NT2/D1 (cell line): ENCODE measurements around the gene SFI1.
"Not testable (repeated sequence)": the region's sequence is repeated elsewhere in the genome, so short reads cannot be mapped to it uniquely, and the experiment has no call there.

Source experiments
- DNase-seq: peaks from one replicate; pipeline ENCODE4 v3.0.0-alpha.2; 2011; ENCODE audit warnings: low read depth, low spot score
- H3K27me3 ChIP-seq: 2 replicates; pipeline ENCODE4 v1.6.0; 2011; ENCODE audit warnings: mild to moderate bottlenecking; ENCODE audit not compliant: insufficient read length, insufficient read depth
- H3K36me3 ChIP-seq: 2 replicates; pipeline ENCODE4 v1.6.1; 2011; ENCODE audit warnings: mild to moderate bottlenecking, low read length, mixed read lengths; ENCODE audit not compliant: insufficient read depth, insufficient read length
- H3K4me1 ChIP-seq: 2 replicates; pipeline ENCODE4 v1.5.1; 2011; ENCODE audit not compliant: insufficient read depth, insufficient read length
- H3K4me3 ChIP-seq: 2 replicates; pipeline ENCODE4 v1.5.1; 2011; ENCODE audit warnings: low read depth; ENCODE audit not compliant: insufficient read length
- H3K9ac ChIP-seq: 2 replicates; pipeline ENCODE4 v1.6.0; 2011; ENCODE audit warnings: low read depth; ENCODE audit not compliant: insufficient read length
- H3K9me3 ChIP-seq: 2 replicates; pipeline ENCODE4 v1.5.1; 2011; ENCODE audit warnings: mild to moderate bottlenecking, low read length; ENCODE audit not compliant: insufficient read depth
- SUZ12 ChIP-seq: IDR thresholded peaks from 2 replicates; pipeline ENCODE4 v1.6.1; 2011; ENCODE audit not compliant: insufficient read length, insufficient read depth; ENCODE audit errors: extremely low read depth
- YY1 ChIP-seq: IDR thresholded peaks from 2 replicates; pipeline ENCODE4 v1.6.1; 2011; ENCODE audit not compliant: insufficient read length, insufficient read depth
- ZNF274 ChIP-seq: IDR thresholded peaks from 2 replicates; pipeline ENCODE4 v1.6.1; 2011; ENCODE audit warnings: mild to moderate bottlenecking, low read depth, low read length

Gene SFI1

DNA sequence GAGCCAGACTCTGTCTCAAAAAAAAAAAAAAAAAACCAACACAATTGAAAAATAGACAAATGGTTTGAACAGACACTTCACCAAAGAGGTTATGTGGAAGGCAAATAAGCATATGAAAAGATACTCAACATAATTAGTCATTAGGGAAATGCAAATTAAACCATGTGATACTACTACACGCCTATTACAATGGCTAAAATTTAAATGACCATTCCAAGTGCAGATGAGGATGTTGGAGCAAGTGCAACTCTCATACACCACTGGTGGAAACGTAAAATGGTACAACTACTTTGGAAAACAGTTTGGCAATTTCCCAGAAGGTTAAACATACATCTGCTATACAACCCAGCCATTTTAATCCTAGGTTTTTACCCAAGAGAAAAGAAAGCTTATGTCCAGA lies 31.0 kb upstream of the SFI1 start:
- DNase-seq, result no peak
- H3K9ac ChIP-seq, result no peak overlapping the region
- TF ChIP-seq SUZ12 (no peak), YY1 (no peak), ZNF274 (no peak)
- H3K36me3 ChIP-seq, result peaks cover 54% of the 10 kb centered on the region
- H3K4me3 ChIP-seq, result no peak overlapping the region
- H3K4me1 ChIP-seq, result no peaks in the 10 kb centered on the region
- no peaks in the 10 kb centered on the region for H3K9me3 ChIP-seq
- H3K27me3 ChIP-seq, result no peaks in the 10 kb centered on the region

GRCh38 chr22:31474743-31475142 lies 21.6 kb upstream of the SFI1 start:
- DNase-seq, result no peak
- H3K4me3 ChIP-seq, result no peak overlapping the region
- no peaks in the 10 kb centered on the region for H3K27me3 ChIP-seq
- H3K9ac ChIP-seq, result no peak overlapping the region
- H3K9me3 ChIP-seq, result no peaks in the 10 kb centered on the region
- H3K4me1 ChIP-seq, result no peaks in the 10 kb centered on the region
- H3K36me3 ChIP-seq, result peaks cover 46% of the 10 kb centered on the region
- TF ChIP-seq SUZ12 (no peak), YY1 (no peak), ZNF274 (no peak)

DNA sequence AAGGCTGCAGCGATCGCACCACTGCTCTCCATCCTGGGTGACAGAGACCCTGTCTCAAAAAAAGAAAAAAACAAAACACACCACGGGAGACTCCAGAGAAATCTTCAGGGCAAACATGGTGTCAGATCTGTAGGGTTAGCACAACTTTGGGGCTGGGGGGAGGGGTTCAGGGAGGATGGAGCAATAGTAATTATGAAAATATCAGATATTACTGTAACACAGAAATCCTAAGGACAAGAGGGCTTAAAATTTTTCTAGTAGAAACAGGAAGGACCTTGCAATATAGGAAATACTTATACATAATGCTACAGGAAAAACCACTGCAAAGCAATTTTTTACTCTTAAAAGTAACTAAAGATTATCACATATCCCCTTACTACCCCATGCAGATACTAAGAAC lies 20.5 kb upstream of the SFI1 start:
- no peaks in the 10 kb centered on the region for H3K4me1 ChIP-seq
- DNase-seq, result no peak
- H3K4me3 ChIP-seq, result no peak overlapping the region
- no peaks in the 10 kb centered on the region for H3K27me3 ChIP-seq
- H3K9me3 ChIP-seq, result no peaks in the 10 kb centered on the region
- peaks cover 44% of the 10 kb centered on the region for H3K36me3 ChIP-seq
- TF ChIP-seq SUZ12 (no peak), ZNF274 (no peak), YY1 (no peak)
- no peak overlapping the region for H3K9ac ChIP-seq

- Histone ChIP-seq H3K9me3 (no peaks in the 10 kb centered on the region), H3K27me3 (no peaks in the 10 kb centered on the region), H3K4me1 (no peaks in the 10 kb centered on the region), H3K36me3 (peaks cover 51% of the 10 kb centered on the region), H3K9ac (no peak overlapping the region), H3K4me3 (no peak overlapping the region)
- TF ChIP-seq ZNF274 (no peak), SUZ12 (no peak), YY1 (no peak)
- DNase-seq, result no peak
Measured at GRCh38 chr22:31477329-31477728, 19.0 kb upstream of the SFI1 start.

- no peak for TF ChIP-seq SUZ12
- no peak for TF ChIP-seq YY1
- no peak for TF ChIP-seq ZNF274
- H3K36me3 ChIP-seq, result peaks cover 52% of the 10 kb centered on the region
Measured at GRCh38 chr22:31481129-31481528, 15.2 kb upstream of the SFI1 start.

GRCh38 chr22:31482470-31482869 lies 13.9 kb upstream of the SFI1 start:
- not testable (repeated sequence) for H3K9me3 ChIP-seq, H3K27me3 ChIP-seq, H3K4me3 ChIP-seq, H3K9ac ChIP-seq, DNase-seq, H3K4me1 ChIP-seq
- H3K36me3 ChIP-seq, result peaks cover 59% of the 10 kb centered on the region

More at GRCh38 chr22:31481129-31481528, 15.2 kb upstream of the SFI1 start:
- DNase-seq, result no peak
- H3K4me3 ChIP-seq, result no peak overlapping the region
- H3K9ac ChIP-seq, result no peak overlapping the region
- no peaks in the 10 kb centered on the region for H3K4me1 ChIP-seq
- H3K27me3 ChIP-seq, result no peaks in the 10 kb centered on the region
- no peaks in the 10 kb centered on the region for H3K9me3 ChIP-seq

DNA sequence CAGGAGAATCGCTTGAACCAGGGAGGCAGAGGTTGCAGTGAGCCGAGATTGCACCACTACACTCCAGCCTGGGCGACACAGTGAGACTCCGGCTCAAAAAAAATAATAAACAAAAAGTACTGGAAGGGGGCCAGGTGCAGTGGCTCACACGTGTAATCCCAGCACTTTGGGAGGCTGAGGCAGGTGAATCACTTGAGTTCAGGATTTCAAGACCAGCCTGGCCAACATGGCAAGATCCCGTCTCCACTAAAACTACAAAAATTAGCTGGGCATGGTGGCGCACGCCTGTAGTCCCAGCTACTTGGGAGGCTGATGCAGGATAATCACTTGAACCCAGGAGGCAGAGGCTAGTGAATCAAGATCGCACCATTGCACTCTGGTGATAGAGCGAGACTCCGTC lies 10.0 kb upstream of the SFI1 start:
- H3K27me3 ChIP-seq, H3K4me3 ChIP-seq, H3K9ac ChIP-seq, H3K4me1 ChIP-seq, H3K9me3 ChIP-seq, DNase-seq: not testable (repeated sequence)
- H3K36me3 ChIP-seq, result peaks cover 46% of the 10 kb centered on the region

DNA sequence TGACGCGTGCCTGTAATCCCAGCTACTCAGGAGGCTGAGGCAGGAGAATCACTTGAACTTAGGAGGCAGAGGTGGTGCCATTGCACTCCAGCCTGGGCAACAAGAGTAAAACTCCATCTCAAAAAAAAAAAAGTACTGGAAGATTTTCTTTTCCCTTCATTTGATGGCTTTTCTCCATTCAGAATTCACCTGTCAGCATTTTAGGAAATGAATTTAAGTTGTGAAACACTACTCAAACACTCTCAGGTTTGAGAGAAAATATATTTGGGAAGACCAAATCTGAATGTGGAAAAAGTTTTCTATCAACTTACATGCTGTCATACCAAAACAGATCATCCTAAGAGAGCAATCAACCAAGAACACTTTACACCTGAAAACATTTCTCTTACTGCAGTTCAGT lies 9.4 kb upstream of the SFI1 start:
- no peaks in the 10 kb centered on the region for H3K9me3 ChIP-seq
- TF ChIP-seq ZNF274 (no peak), SUZ12 (no peak), YY1 (no peak)
- H3K27me3 ChIP-seq, result no peaks in the 10 kb centered on the region
- H3K4me3 ChIP-seq, result no peak overlapping the region
- H3K36me3 ChIP-seq, result peaks cover 42% of the 10 kb centered on the region
- H3K4me1 ChIP-seq, result no peaks in the 10 kb centered on the region
- no peak for DNase-seq
- H3K9ac ChIP-seq, result no peak overlapping the region
